Inflammatory macrophage (primary cell): ENCODE measurements around the gene LCE1F.

Experiments
- DNase-seq, 2 donors: peaks; one replicate each; pipeline ENCODE4 v3.0.0-alpha.2; 2020 to 2022

The LCE1F gene

DNA sequence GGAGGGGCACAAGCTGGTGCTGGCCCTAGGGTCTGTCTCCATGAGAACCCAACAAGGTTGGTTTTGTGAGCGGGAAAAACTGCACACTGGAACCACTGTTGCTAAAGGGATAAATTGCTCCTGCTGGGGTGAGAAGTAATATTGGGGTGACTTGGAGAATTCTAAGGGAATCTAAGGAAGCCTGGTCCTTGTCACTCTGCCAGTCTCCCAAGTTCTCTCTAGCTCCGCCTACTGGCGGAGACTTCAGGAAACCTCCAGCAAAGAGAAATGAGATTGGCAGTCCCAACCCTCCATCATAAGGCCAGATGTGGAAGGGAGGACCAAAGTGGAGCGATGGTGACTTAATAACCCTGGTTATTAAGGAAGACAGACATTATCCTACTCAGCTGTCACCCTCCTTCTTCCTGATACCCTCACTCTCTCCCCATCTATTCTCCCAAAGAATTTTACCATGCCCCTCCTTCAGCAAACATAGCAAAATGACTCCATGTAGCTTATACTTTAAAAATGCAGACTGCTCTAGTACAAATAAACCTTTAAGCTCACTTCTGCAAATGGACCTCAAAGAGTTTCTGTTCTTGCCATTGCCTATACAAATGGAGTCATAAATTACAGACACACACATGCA is 2.7 kb downstream of the LCE1F start:
- DNase-seq = peak in 1 of 2 donors; percentile 8

DNA sequence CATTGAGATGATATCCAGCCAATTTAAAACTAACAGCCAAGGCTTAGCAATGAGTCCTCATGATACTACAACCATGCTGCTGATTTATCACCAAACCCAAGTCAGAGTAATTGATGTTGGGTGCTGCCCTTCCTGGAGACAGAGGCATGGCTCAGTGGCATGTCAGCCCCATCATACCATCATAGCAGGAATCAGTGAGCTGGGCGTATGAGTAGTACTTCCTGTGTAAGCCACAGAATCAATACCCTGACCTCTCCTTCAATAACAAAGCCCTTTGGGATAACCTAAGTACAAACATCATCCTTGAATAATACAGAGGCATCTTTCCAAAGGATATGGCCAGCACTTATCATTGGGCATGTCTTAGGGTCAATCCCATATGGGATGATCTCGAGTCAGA is 8.2 kb downstream of the LCE1F start:
- no peak for DNase-seq

DNA sequence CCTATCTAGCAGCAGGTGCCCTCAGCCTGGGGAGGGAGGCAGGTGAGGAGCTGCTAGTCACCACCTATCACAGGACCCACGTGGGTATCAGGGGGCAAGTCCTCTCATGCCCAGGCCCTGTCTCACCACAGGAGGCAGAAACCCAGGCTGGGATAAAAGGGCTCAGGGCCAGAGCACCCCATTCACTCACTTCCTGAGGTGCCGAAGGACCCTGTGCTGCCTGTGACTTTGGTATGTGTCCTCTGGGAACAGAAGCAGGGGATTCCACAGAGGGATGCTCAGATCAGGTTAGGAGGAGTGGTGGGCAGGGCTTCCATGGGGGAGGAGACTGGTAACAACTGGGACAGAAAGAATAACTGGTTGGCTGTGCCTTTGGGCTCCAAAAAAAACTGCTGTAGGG is 11.1 kb downstream of the LCE1F start, which contains the start of gene LCE1E:
Gene LCE1E, plus strand, starts transcription at position 181 of the 400 bp plus-strand sequence. CDS start 1,043 bp downstream, outside the sequence.
- no peak for DNase-seq

DNA sequence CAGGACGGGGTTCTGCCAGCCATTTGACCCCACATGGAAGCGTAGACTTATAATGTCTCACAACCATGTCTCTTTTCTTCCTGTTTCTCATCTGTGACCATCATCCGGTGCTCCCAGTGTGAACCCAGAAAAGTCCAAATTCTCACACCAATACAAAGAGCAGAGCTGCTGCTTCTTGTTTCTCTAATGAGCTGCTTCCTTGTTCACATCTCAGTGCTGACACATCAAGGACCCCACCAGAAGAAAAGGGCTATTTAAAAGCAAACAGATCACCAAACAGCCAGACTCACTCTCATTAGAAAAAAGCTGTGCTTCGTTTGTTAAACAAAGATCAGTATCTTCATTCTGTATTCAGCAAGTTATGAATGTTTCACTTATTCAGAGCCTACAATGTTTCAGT is 20.7 kb downstream of the LCE1F start:
- no peak for DNase-seq

DNA sequence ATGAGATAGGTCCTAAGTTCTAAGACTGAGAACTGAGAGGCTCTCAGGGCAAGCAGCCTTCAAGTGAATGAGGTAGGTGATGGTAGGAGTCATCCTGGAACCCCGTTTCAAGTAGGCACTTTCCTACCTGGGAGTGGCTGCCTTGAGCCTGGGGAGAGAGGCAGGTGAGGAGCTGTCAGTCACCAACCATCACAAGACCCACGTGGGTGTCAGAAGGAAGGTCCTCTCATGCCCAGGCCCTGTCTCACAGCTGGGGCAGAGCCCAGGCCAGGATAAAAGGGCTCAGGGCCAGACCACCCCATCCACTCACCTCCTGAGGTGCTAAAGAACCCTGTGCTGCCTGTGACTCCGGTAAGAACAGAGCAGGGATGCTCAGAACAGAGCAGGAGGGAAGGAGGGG is 21.5 kb downstream of the LCE1F start, which contains the start of gene LCE1D:
Gene LCE1D, plus strand, starts transcription at position 301 of the 400 bp plus-strand sequence. CDS start 1,074 bp downstream, outside the sequence.
- no peak for DNase-seq

DNA sequence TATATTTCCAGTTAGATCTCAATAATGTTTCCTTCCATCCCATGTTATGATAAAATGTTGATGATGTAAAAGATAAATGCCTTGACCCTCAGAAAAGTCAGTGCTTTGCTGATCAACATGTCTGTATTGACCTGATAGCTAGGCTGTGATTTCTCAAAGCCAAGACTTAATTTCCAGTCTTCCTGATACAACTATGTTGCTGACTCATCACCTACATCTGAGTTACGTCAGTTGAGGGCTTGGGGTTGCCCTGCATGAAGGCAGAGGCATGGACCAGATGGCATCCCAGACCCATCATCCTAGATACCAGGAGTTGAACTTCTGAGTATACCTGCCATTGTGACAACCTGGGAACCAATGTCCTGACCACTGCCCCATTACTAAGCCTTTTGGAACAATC is 26.4 kb downstream of the LCE1F start:
- DNase-seq = no peak

DNA sequence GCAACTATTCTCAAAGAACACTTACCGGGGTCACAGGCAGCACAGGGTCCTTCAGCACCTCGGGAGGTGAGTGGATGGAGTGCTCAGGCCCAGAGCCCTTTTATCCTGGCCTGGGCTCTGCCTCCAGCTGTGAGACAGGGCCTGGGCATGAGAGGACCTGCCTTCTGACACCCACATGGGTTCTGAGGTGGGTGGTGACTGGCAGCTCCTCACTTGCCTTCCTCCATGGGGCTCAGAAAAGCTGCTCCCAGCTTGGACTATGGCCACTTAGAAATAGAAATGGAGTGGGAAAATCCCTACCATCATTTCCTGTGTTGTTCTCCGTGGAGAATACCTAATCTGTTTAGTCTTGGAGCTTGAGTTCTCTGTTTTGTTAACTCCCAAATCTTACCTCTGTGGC is 31.6 kb downstream of the LCE1F start, which contains the start of gene LCE1C:
Gene LCE1C, minus strand, starts transcription at position 76 of the 400 bp plus-strand sequence. CDS start 1,173 bp downstream, outside the sequence.
- no peak for DNase-seq

DNA sequence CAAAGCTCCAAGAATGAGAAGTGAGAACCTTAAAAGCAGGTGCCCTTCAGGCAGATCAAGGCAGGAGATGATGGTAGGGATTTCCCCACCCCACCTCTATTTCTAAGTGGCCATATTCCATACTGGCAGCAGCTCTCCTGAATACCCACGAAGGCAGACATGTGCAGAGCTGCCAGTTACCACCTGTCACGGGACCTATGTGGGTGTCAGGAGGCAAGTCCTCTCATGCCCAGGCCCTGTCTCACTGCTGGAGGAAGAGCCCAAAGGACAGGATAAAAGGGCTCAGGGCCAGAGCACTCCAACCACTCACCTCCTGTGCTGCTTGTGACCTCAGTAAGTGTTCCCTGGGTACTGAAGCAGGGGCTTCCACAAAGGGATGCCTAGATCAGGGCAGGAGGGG is 36.1 kb downstream of the LCE1F start:
- no peak for DNase-seq

DNA sequence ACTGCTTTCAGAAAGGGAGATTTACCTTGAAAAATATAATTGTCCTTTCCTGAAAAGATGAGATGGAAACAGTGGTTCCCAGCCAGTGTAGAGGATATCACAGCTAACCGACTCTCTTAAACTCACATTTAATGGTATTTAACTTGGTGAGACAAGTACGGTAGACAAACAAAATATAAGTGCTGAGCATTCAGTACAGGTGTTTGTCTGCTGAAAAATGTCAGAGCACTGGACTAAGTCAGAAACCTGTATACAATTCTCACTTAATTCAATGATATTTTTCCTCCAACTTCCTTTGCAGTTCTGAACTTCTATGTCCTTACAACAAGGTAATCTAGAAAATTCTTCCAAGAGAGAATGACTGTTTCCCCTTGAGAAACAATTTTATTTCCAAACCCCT is 36.7 kb downstream of the LCE1F start, which contains the start of gene LCE1B:
Gene LCE1B, plus strand, starts transcription at position 301 of the 400 bp plus-strand sequence. CDS start 476 bp downstream, outside the sequence.
- DNase-seq = no peak

DNA sequence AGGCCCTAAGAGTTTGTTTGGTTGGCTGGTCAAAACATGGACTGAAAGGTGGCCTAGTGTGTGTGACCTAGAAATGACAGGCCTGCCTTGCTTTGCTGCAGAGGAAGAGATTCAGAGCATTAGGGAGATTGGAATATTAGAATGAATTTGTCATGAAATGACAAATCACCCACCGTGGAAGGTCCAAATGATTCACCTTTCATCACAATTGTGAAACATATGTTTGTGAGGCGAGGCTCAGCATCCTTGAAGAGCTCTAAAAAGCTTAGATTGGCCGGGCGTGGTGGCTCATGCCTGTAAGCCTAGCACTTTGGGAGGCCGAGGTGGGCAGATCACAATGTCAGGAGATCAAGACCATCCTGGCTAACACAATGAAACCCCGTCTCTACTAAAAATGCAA is 42.4 kb downstream of the LCE1F start:
- no peak for DNase-seq

DNA sequence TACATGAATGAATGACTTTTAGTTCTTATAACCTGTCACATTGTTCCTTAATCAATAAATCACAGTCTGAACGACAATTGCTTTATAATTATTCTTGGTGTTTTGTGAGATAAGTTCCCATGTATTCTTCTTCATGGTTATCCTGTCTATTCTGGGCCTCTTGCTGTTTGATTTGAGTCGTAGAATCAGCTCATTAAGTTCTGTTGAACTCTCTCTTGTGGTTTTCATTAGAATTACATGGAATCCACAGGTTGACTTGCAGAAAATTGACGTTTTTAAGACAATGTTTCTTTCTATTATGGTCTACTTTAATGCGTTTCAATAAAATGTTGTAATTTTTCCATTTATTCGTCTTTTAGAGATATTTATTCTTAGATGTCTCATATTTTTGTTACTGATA is 48.4 kb downstream of the LCE1F start:
- DNase-seq = no peak

DNA sequence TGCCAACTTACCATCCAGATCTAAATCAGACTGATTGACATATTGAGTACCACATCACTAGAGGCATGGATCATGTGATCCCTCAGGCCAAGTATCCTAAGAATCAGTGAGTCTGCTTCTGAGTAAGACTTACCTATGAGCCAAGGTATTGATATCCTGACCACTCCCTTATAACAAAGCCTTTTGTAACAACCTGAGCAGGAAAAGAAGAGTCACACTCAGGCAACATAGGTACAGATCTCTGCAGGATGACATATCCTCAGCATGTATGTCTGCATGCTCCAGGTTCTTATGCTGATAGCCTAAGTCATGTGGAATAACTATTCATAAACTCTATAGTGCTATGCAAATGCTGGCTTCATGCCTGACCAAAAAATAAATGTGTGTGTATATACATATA is 50.0 kb downstream of the LCE1F start:
- no peak for DNase-seq
